ENCODE measurements around the gene DKKL1. TPM values are rescaled to one million over a fixed set of nuclear protein-coding genes. Genes with fewer than 3 reads are reported as not detected.
"Not testable (repeated sequence)": the region's sequence is repeated elsewhere in the genome, so short reads cannot be mapped to it uniquely, and the experiment has no call there.

Gene DKKL1
- polyA plus RNA-seq, 1 donor (not counting 4 experiments of a cell fraction or from before 2014, with no cell fraction given), result not detected

- no peaks in the 10 kb centered on the region for H3K9me3 ChIP-seq (ENCODE audit: control insufficient read depth, low read depth, low read length)
- no peaks in the 10 kb centered on the region for H3K9me1 ChIP-seq (ENCODE audit: control insufficient read depth, extremely low read depth, insufficient read depth, low read length)
- dilution Hi-C loops (cut with MboI; ENCODE audit: extremely low pct_ligation_motif_present, low sequenced_read_pairs), result no loop called here
- H4K20me1 ChIP-seq (ENCODE audit: control insufficient read depth, extremely low read depth, insufficient read depth, low read length), result no peaks in the 10 kb centered on the region
- no peaks in the 10 kb centered on the region for H3K79me2 ChIP-seq (ENCODE audit: control insufficient read depth, insufficient read depth, low read length)
- H3K36me3 ChIP-seq (ENCODE audit: control insufficient read depth in 2 of 2, extremely low read depth in 1 of 2, insufficient read depth in 2 of 2, low read length in 2 of 2), result no peaks in the 10 kb centered on the region
- no peak overlapping the region for H3K9ac ChIP-seq (ENCODE audit: control insufficient read depth, extremely low read depth, insufficient read depth, low read length)
- no peaks in the 10 kb centered on the region for H3K4me1 ChIP-seq (ENCODE audit: control insufficient read depth, extremely low read depth, insufficient read depth, low read length)
- no peak overlapping the region for H3K27ac ChIP-seq (ENCODE audit: control insufficient read depth, insufficient read depth, low read length)
- no peak for DNase-seq (ENCODE audit: low read depth, low spot score)
- H3K4me2 ChIP-seq (ENCODE audit: control insufficient read depth, extremely low read depth, insufficient read depth, low read depth, low read length), result no peak overlapping the region
- H3K4me3 ChIP-seq (ENCODE audit: control insufficient read depth in 2 of 3, extremely low read depth in 1 of 3, insufficient read depth in 2 of 3, low read depth in 1 of 3, low read length in 3 of 3), result no peak overlapping the region
- H3K27me3 ChIP-seq (ENCODE audit: control insufficient read depth, extremely low read depth, insufficient read depth, low read length), result no peaks in the 10 kb centered on the region
- FAIRE-seq, result no peak
- TF ChIP-seq, protein P1, sequence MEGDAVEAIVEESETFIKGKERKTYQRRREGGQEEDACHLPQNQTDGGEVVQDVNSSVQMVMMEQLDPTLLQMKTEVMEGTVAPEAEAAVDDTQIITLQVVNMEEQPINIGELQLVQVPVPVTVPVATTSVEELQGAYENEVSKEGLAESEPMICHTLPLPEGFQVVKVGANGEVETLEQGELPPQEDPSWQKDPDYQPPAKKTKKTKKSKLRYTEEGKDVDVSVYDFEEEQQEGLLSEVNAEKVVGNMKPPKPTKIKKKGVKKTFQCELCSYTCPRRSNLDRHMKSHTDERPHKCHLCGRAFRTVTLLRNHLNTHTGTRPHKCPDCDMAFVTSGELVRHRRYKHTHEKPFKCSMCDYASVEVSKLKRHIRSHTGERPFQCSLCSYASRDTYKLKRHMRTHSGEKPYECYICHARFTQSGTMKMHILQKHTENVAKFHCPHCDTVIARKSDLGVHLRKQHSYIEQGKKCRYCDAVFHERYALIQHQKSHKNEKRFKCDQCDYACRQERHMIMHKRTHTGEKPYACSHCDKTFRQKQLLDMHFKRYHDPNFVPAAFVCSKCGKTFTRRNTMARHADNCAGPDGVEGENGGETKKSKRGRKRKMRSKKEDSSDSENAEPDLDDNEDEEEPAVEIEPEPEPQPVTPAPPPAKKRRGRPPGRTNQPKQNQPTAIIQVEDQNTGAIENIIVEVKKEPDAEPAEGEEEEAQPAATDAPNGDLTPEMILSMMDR (optimal IDR thresholded peaks at IDR 0.05 in 1 of 3, IDR thresholded peaks at IDR 0.05 in 1 of 3, conservative IDR thresholded peaks at IDR 0.05 in 1 of 3; ENCODE audit: extremely low read depth in 1 of 3, insufficient read depth in 2 of 3, low read length in 3 of 3), result no peak
- no peak for TF ChIP-seq EZH2 (IDR thresholded peaks at IDR 0.05; ENCODE audit: low read length)
- no peak overlapping the region for H2AFZ ChIP-seq (ENCODE audit: control insufficient read depth, low read length)
These were observed 34.9 kb upstream of the DKKL1 start for GRCh38 chr19:49328741-49329140.

- H4K20me1 ChIP-seq (ENCODE audit: control insufficient read depth, extremely low read depth, insufficient read depth, low read length); H3K9ac ChIP-seq (ENCODE audit: control insufficient read depth, extremely low read depth, insufficient read depth, low read length); FAIRE-seq; H3K9me1 ChIP-seq (ENCODE audit: control insufficient read depth, extremely low read depth, insufficient read depth, low read length); H3K4me1 ChIP-seq (ENCODE audit: control insufficient read depth, extremely low read depth, insufficient read depth, low read length); DNase-seq (ENCODE audit: low read depth, low spot score); H3K9me3 ChIP-seq (ENCODE audit: control insufficient read depth, low read depth, low read length); H3K27me3 ChIP-seq (ENCODE audit: control insufficient read depth, extremely low read depth, insufficient read depth, low read length); H3K27ac ChIP-seq (ENCODE audit: control insufficient read depth, insufficient read depth, low read length); H3K4me2 ChIP-seq (ENCODE audit: control insufficient read depth, extremely low read depth, insufficient read depth, low read depth, low read length); H2AFZ ChIP-seq (ENCODE audit: control insufficient read depth, low read length); H3K36me3 ChIP-seq (ENCODE audit: control insufficient read depth in 2 of 2, extremely low read depth in 1 of 2, insufficient read depth in 2 of 2, low read length in 2 of 2); H3K79me2 ChIP-seq (ENCODE audit: control insufficient read depth, insufficient read depth, low read length); dilution Hi-C loops (cut with MboI; ENCODE audit: extremely low pct_ligation_motif_present, low sequenced_read_pairs); H3K4me3 ChIP-seq (ENCODE audit: control insufficient read depth in 2 of 3, extremely low read depth in 1 of 3, insufficient read depth in 2 of 3, low read depth in 1 of 3, low read length in 3 of 3): not testable (repeated sequence)
These were observed 32.5 kb upstream of the DKKL1 start for GRCh38 chr19:49331187-49331586.

GRCh38 chr19:49331616-49332055 lies 32.0 kb upstream of the DKKL1 start:
- dilution Hi-C loops (cut with MboI; ENCODE audit: extremely low pct_ligation_motif_present, low sequenced_read_pairs), result no loop called here
- TF ChIP-seq, protein P1 (optimal IDR thresholded peaks at IDR 0.05 in 1 of 3, IDR thresholded peaks at IDR 0.05 in 1 of 3, conservative IDR thresholded peaks at IDR 0.05 in 1 of 3; ENCODE audit: extremely low read depth in 1 of 3, insufficient read depth in 2 of 3, low read length in 3 of 3), result no peak
- no peak for TF ChIP-seq EZH2 (IDR thresholded peaks at IDR 0.05; ENCODE audit: low read length)
- H3K9ac ChIP-seq (ENCODE audit: control insufficient read depth, extremely low read depth, insufficient read depth, low read length), result no peak overlapping the region
- DNase-seq (ENCODE audit: low read depth, low spot score) (no peak), FAIRE-seq (no peak)
- no peaks in the 10 kb centered on the region for H3K27me3 ChIP-seq (ENCODE audit: control insufficient read depth, extremely low read depth, insufficient read depth, low read length)
- no peaks in the 10 kb centered on the region for H3K79me2 ChIP-seq (ENCODE audit: control insufficient read depth, insufficient read depth, low read length)
- H3K9me1 ChIP-seq (ENCODE audit: control insufficient read depth, extremely low read depth, insufficient read depth, low read length), result no peaks in the 10 kb centered on the region
- H4K20me1 ChIP-seq (ENCODE audit: control insufficient read depth, extremely low read depth, insufficient read depth, low read length), result no peaks in the 10 kb centered on the region
- H3K4me3 ChIP-seq (ENCODE audit: control insufficient read depth in 2 of 3, extremely low read depth in 1 of 3, insufficient read depth in 2 of 3, low read depth in 1 of 3, low read length in 3 of 3), result no peak overlapping the region
- H3K9me3 ChIP-seq (ENCODE audit: control insufficient read depth, low read depth, low read length), result no peaks in the 10 kb centered on the region
- H3K4me1 ChIP-seq (ENCODE audit: control insufficient read depth, extremely low read depth, insufficient read depth, low read length), result no peaks in the 10 kb centered on the region
- H3K27ac ChIP-seq (ENCODE audit: control insufficient read depth, insufficient read depth, low read length), result no peak overlapping the region
- no peaks in the 10 kb centered on the region for H3K36me3 ChIP-seq (ENCODE audit: control insufficient read depth in 2 of 2, extremely low read depth in 1 of 2, insufficient read depth in 2 of 2, low read length in 2 of 2)
- no peak overlapping the region for H3K4me2 ChIP-seq (ENCODE audit: control insufficient read depth, extremely low read depth, insufficient read depth, low read depth, low read length)
- H2AFZ ChIP-seq (ENCODE audit: control insufficient read depth, low read length), result no peak overlapping the region

- H3K36me3 ChIP-seq (ENCODE audit: control insufficient read depth in 2 of 2, extremely low read depth in 1 of 2, insufficient read depth in 2 of 2, low read length in 2 of 2); DNase-seq (ENCODE audit: low read depth, low spot score); dilution Hi-C loops (cut with MboI; ENCODE audit: extremely low pct_ligation_motif_present, low sequenced_read_pairs); H3K4me2 ChIP-seq (ENCODE audit: control insufficient read depth, extremely low read depth, insufficient read depth, low read depth, low read length); H4K20me1 ChIP-seq (ENCODE audit: control insufficient read depth, extremely low read depth, insufficient read depth, low read length); H3K9me3 ChIP-seq (ENCODE audit: control insufficient read depth, low read depth, low read length); H3K27me3 ChIP-seq (ENCODE audit: control insufficient read depth, extremely low read depth, insufficient read depth, low read length); H2AFZ ChIP-seq (ENCODE audit: control insufficient read depth, low read length); H3K9ac ChIP-seq (ENCODE audit: control insufficient read depth, extremely low read depth, insufficient read depth, low read length); H3K4me1 ChIP-seq (ENCODE audit: control insufficient read depth, extremely low read depth, insufficient read depth, low read length); H3K79me2 ChIP-seq (ENCODE audit: control insufficient read depth, insufficient read depth, low read length); H3K9me1 ChIP-seq (ENCODE audit: control insufficient read depth, extremely low read depth, insufficient read depth, low read length); H3K27ac ChIP-seq (ENCODE audit: control insufficient read depth, insufficient read depth, low read length); FAIRE-seq; H3K4me3 ChIP-seq (ENCODE audit: control insufficient read depth in 2 of 3, extremely low read depth in 1 of 3, insufficient read depth in 2 of 3, low read depth in 1 of 3, low read length in 3 of 3): not testable (repeated sequence)
These were observed 30.8 kb upstream of the DKKL1 start for GRCh38 chr19:49332691-49333417.

Data from keratinocyte (primary cell).